NCI-H510A treated with DMSO at 0.1 percent for 48 hours (cell line): ENCODE results near the gene RFXAP.

Source experiments
- DNase-seq: peaks from one replicate; lab custom pipeline; 2025; lab: John Stamatoyannopoulos, UW

Gene RFXAP

DNA sequence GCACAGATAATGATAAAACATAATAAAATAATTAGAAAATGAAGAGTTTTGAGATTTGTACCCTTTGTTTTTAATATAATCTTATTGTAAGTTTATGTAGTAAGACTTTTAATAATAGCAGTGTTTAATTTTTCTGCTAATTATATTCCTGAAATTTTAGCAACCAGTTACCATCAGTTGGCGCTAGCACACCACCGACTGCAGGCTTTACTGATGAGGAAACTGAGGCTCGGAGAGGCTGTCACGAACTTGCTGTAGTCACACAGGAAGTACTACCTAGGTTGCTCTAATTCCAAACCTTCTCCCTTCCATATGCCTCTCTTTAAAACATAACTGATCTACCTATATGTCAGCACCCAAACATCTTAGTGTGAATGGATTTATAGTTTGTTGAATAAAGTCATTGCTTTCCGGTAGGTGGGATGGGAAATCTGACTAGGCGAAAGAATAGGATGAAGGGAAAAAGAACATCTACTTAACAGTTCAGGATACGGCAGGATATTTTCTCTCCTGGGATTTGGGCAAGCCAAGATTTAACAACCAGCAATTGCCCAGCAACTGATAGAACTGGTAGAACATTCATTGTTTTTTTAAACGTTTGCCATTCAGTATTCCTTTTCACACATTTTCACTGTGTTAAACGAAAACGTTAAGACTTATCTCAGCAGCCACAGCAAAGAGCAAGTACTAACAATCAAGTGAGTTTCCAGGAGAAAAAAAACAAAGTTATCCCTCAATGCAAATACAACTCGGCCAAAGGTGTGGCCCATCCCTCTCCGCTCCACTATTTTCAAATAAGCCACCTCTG, 822 bp upstream of the RFXAP start:
- DNase-seq = peak; percentile 36

DNA sequence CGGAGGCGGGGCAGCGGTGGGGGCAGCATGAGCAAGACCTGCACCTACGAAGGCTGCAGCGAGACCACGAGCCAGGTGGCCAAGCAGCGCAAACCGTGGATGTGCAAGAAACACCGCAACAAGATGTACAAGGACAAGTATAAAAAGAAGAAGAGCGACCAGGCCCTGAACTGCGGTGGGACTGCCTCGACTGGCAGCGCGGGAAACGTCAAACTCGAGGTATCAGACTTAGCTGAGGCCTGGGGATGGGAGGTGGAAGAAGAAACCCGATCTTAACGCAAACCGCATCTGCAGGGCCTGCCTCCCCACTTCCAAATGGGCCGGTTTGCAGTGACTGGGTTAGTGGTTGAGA, 693 bp downstream of the RFXAP start:
- DNase-seq = peak; percentile 11

GRCh38 chr13:36820222-36820621, 1.2 kb downstream of the RFXAP start:
- no peak for DNase-seq

- no peak for DNase-seq
These were observed 3.8 kb downstream of the RFXAP start for GRCh38 chr13:36822785-36823184.

GRCh38 chr13:36829753-36830152, 10.7 kb downstream of the RFXAP start:
- DNase-seq = no peak

DNA sequence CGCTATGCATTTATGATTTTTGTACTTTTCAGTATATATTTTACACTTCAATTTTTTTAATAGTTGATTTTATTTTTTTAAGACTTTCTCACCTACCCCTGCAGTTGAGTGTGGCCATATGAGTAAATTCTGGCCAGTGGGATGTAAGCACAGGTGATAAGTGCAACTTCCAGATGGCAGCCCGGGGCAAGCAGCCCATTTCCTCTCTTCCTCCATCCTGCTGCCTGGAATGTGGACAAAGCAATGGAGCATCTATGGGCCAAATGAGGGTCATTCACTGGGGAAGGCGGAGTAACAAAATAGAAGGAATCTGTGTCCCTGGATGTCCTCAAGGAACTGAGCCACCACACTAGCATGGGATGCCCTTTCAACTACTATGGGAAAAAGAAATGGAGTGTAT, 12.3 kb downstream of the RFXAP start:
- no peak for DNase-seq

DNA sequence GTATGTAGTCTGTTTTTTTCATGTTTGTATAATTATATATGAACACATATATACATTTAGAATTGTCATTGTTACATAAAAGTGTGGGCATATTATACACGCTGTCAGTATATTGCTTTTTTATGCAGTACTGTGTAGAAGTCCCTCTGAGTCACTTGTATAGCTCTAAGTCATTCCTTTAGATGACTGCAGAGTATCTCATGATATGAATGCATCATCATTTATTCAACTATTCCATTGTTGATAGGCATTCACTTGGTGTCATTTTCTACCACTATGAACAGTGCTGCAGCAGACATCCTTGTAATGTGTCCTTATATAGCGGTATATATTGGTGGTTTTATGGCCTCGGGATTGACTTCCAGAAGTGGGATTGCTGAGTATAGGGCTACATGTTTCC, 15.3 kb downstream of the RFXAP start:
- DNase-seq = no peak

DNA sequence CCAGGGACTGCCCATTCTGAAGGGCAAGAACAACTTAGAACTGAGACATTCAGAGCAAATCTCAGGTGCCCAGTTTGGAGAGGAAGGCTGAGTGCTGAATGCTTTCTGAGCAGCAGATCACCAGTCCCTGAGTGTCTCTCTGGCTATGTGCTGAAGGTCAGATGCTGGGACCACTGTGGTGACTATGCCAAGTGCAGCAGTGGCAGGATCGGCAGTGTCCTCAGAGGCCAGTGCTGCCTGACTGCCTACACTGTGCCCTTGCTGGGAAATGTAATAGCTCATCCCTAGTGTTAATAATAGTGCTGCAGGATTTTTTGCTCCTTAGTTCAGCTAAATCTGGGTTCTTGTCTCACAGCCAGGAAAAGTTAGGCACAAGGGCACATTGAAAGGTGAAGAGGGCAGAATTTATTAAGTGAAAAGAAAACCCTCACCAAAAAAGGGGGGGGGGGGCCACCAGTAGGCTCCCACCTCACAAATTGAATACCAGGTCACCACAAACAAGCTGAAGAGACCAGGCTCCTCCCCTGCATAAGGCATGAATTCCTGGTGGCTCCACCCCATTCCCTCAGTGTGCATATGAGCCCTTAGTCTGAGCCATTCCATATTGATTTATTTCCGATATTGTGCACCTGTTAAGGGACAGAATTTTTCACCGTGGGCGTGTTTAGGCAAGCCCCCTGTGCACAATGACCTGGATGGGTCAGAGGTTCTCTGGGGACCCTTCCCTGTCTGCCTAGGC, 18.5 kb downstream of the RFXAP start:
- DNase-seq = no peak

- no peak for DNase-seq
These were observed 20.3 kb downstream of the RFXAP start for GRCh38 chr13:36839281-36839680.

GRCh38 chr13:36839981-36840380, 21.0 kb downstream of the RFXAP start:
- DNase-seq = no peak

DNA sequence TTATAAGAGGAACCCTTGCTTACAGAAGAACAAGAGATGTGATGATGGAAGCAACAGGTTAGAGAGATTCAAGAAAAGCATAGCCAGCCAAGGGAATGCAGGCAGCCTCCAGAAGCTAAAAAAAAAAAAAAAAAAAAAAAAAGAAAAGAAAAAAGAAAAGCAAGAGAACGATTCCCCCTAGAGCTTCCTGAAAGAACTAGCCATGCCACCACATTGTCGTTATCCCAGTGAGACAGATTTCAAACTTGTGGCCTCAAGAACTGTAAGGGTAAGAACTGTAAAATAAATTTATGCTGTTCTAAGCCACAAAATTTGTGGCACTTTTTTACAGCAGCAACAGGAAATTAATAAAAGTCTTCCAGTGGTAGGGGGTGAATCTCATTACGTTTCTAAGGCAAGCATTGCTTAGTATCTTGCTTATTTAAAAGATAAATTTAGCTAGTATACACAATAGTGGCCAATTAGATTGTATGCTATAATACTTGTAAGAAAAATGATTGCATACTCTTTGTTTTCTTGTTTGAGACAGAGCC, 21.8 kb downstream of the RFXAP start:
- DNase-seq = no peak

- DNase-seq = no peak
These were observed 22.4 kb downstream of the RFXAP start for GRCh38 chr13:36841391-36841790.

DNA sequence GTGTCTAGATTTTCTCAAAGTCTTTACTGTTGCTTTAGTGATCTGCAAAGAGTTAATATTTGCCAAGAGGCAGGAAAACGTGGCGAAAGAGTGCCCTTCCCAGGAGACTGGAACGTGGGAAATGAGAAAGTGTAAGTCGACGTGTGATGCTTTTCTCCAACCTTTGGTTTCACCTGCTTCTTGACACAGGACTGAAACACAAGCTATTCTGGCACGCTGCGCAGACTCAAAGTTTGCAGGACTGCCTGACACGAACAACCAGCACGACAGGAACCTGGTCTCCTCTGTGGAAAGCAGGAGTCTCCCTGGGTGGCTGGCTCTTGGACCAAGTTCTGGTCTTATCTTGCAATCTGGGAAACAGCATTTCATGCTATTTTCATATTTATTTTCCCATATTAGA, 28.6 kb downstream of the RFXAP start:
- DNase-seq = no peak

DNA sequence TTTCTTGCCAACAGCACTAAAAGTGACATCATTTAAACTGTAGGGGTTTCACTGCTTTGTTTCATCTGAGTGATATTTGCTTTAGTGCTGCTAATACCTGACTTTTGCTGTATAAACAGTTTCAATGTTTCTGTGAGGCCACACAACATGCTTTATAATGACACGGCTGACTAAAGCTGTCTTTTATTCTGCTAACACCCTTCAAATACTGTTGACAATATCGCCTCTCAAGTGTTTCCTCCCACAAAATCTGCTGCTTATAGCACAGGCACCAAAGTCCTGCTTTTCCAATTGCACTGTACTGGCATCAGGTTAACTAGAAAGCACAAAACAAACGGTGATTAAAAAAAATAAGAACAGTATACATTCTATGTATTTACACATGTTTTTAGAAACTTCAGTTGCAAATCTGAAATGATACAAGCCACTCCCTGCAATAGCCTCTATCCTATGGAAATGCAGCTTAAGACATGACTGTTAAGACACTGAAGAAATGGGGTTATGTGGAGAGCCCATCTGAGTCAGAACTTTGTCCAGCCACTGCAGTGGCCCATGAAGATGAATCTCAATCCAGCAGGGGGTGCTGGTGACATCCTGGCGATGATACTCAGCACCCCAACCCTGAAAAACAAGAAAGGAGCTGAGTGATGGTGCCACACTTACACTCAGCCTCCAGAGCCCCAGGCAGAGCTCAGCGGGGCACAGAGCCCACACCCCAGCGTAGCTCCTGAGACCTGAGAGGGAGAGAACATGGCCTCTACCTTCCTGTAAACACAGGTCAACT, 29.4 kb downstream of the RFXAP start:
- DNase-seq = peak; percentile 74

- DNase-seq = no peak
These were observed 31.9 kb downstream of the RFXAP start for GRCh38 chr13:36850790-36851438.

GRCh38 chr13:36857253-36857652, 38.2 kb downstream of the RFXAP start:
- DNase-seq = no peak

DNA sequence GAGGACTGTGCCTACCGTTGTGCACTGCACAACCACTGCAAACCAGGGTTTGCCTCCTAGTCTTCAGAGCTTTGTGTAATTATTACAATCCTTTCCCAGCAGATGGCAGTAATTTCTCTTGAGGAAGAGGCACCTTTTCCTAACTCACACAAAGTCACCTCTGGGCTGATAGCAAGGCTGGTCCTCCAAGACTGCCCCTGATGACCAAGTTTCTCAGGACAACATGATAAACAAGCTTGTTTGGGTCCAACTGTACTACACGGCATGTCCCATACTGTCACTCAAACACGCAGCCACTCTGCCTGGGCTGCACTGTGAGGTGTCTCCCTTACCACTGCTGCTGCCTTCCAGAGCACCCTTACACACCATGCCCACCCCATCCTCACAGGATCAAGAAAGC, 39.3 kb downstream of the RFXAP start:
- DNase-seq = peak; percentile 80

DNA sequence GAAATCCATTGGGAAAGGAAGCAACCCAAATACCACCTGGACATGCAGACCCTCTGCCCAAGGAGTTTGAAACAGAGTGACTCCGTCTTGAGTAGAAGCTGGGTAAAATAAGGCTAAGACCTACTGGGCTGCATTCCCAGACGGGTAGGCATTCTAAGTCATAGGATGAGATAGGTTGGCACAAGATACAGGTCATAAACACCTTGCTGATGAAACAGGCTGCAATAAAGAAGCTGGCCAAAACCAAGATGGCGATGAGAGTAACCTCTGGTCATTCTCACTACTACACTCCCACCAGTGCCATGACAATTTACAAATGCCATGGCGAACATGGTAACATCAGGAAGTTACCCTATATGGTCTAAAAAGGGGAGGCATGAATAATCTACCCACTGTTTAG, 40.2 kb downstream of the RFXAP start:
- DNase-seq = no peak

- no peak for DNase-seq
These were observed 43.1 kb downstream of the RFXAP start for GRCh38 chr13:36862002-36862685.

- DNase-seq = no peak
These were observed 43.7 kb downstream of the RFXAP start for GRCh38 chr13:36862722-36863121.

DNA sequence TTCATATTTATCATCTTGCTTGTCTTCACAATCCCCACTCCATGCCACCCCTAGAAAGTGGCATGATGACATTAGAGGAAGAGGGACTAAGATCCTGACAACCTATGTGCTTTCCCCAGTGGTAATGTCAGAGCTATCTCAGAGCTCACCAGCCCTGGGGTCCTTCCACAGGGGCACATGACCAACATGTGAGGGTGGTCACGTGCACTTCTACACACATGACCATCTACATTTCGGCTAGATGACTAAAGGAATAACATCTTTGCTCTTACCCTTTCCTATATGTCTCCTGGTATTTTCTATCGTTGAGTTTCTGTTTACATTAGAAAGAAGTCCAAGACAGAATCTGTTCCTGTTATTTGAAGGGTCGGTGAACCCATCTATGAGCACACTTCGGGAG, 46.2 kb downstream of the RFXAP start:
- DNase-seq = no peak
